ENCODE results near the gene PLAAT4. TPM values are rescaled to one million over a fixed set of nuclear protein-coding genes. Genes with fewer than 3 reads are reported as not detected.
A peak's percentile ranks its signal among the peaks of the same experiment; 100 is the strongest.
"Not testable (repeated sequence)": the region's sequence is repeated elsewhere in the genome, so short reads cannot be mapped to it uniquely, and the experiment has no call there.

The PLAAT4 gene
- total RNA-seq, 1 donor from 2014 or later: 5.5 TPM

DNA sequence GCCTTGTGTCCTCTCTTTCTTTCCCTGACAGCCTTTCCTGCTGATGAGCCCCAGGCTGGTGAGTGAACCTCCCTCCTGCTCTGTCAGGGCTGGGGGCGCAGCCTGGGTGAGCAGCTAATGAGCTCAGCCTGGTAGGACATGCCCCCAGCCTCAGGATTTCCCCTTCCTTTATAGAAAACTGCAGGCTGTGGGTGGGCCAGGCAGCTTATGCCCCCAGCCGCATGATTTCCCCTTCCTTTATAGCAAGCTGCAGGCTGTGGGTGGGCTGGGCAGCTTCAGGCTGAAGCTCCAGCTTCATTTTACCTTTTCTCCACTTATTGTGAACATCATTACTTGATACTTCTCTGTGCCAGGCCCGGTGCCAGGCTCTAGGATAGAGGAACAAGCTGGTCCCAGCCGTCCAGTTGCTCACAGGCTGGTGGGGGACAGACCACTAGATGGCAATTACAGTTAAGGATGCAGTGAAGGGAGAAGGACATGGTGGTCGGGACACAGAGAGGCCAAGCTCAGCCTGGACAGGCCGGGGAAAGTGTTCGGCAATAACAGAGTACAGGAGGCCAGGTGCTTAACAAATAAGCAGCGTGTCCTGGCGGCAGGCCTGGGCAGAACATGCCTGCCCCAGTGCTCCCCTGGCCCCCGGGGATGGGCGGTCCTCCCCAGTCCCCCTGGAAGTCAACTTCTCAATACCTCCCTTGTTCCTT is 25.4 kb upstream of the PLAAT4 start:
- ATAC-seq: no peak

DNA sequence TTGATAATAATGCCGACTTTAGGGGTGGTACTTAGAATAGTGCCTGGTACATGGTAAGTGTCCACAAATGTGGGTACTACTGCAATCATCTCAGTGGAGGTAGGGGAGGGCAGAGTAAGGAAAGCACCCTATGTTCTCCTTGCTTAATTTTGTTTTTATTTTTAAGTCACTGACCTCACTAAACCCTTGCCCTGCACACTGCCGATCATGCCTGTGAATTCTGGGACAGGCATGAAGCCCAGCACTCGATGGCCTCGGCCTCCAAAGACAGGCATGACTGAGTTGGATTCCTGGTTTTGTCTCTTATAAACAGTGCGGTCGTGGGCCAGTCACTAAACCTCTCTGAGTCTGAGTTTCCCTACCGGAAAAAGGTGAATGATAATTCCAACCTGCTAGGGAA is 23.8 kb upstream of the PLAAT4 start:
- ATAC-seq: no peak

GRCh38 chr11:63516109-63516508 is 20.5 kb upstream of the PLAAT4 start:
- ATAC-seq: no peak

DNA sequence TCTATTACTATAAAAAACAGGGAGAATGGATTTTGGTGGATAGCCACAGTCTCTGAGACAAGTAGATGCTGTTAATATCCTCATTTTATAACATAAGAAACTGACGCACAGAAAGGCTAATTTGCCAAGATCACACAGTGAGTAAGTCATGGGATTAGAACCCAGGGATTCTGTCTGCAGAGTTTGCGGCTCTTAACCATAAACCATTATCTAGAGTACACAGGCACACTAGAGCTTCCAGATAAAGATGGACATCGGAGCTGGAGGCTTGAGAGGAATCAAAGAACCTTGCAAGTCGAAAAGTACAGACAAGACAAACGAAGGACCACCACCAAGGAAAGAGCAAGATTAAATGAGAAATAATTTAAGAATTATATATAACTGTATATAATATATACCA is 19.5 kb upstream of the PLAAT4 start:
- no peak for ATAC-seq

- ATAC-seq: no peak
Measured at GRCh38 chr11:63518548-63518947, 18.1 kb upstream of the PLAAT4 start.

GRCh38 chr11:63520606-63521170 is 15.9 kb upstream of the PLAAT4 start:
- no peak for ATAC-seq

DNA sequence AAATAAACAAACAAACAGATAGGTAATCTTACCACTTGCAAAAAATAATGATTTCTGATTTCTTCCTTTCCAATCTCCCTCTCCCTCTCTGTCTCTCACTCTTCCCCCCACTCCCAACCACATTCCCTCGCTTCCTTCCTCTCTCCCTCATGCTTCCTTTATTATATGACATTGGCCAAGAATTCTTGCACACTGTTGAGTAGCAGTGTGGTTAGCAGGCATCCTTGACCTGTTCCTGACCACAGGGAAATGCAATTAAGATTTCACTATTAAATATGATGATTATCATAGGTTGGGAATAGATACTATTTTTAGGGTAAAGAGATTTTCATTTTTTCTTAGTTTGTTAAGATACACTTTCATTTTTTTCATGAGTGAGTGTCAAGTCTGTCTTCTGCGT is 14.7 kb upstream of the PLAAT4 start:
- ATAC-seq: no peak

- no peak for ATAC-seq
Measured at GRCh38 chr11:63523151-63523550, 13.5 kb upstream of the PLAAT4 start.

DNA sequence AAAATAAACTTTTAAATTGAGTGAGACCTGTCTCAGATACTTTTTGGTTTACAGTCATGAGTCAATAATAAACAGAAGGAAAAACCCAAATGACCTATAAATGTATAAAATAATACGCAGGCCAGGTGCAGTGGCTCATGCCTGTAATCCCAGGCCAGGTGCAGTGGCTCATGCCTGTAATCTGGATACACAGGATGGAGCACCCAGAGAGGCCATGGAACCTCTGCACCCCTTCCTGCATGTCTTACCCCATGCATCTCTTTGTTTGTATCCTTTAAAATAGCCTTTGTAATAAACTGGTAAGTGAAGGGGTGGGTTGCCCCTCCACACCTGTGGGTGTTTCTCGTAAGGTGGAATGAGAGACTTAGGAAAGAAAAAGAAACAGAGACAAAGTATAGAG is 8.9 kb upstream of the PLAAT4 start:
- ATAC-seq: no peak

- ATAC-seq: not testable (repeated sequence)
Measured at GRCh38 chr11:63528156-63528555, 8.5 kb upstream of the PLAAT4 start.

DNA sequence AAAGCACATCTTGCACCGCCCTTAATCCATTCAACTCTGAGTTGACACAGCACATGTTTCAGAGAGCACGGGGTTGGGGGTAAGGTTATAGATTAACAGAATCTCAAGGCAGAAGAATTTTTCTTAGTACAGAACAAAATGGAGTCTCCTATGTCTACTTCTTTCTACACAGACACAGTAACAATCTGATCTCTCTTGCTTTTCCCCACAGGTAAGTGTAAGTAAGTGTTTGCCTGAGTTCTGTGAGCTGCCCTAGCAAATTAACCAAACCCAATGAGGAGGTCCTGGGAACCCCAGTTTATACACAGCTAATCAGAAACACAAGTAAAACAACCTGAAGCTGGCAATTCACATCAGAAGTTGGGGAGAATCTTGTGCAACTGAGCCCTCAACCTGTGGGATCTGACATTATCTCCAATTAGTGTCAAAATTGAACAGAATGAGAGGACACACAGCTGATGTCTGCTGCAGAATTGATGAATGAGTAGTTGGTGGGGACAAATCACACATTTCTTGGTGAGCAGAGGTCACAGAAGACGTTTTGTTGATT is 7.8 kb upstream of the PLAAT4 start:
- ATAC-seq: not testable (repeated sequence)

DNA sequence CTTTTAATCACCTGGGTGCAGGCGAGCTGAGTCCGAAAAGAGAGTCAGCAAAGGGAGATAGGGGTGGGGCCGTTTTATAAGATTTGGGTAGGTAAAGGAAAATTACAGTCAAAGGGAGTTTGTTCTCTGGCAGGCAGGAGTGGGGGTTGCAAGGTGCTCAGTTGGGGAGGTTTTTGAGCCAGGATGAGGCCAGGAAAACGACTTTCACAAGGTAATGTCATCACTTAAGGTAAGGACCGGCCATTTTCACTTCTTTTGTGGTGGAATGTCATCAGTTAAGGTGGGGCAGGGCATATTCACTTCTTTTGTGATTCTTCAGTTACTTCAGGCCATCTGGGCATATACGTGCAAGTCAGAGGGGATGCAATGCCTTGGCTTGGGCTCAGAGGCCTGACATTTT is 7.2 kb upstream of the PLAAT4 start:
- not testable (repeated sequence) for ATAC-seq

DNA sequence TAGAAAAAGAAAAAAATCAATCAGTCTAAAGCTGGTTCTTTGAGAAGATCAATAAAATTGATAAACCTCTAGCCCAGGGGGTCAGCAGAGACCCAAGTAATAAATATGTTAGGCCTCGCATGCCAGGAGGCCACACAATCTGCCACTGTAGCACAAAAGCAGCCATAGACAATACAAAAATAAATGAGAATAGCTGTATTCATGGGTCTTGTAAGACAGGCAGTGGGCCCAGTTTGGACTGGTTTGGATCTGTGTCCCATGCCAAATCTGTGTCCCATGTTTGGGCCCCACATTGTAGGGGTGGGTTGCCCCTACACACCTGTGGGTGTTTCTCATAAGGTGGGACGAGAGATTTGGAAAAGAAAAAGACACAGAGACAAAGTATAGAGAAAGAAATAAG is 6.6 kb upstream of the PLAAT4 start:
- no peak for ATAC-seq

GRCh38 chr11:63531074-63531792 is 5.4 kb upstream of the PLAAT4 start:
- peak; percentile 94 for ATAC-seq

- no peak for ATAC-seq
Measured at GRCh38 chr11:63532117-63532516, 4.5 kb upstream of the PLAAT4 start.

GRCh38 chr11:63532799-63533475 is 3.7 kb upstream of the PLAAT4 start:
- ATAC-seq: no peak

GRCh38 chr11:63534076-63534475 is 2.5 kb upstream of the PLAAT4 start:
- no peak for ATAC-seq

- ATAC-seq: no peak
Measured at GRCh38 chr11:63534895-63535461, 1.6 kb upstream of the PLAAT4 start.

GRCh38 chr11:63535734-63536133 is 874 bp upstream of the PLAAT4 start:
- ATAC-seq: no peak

GRCh38 chr11:63537293-63538101 is 889 bp downstream of the PLAAT4 start:
- peak; percentile 54 for ATAC-seq

DNA sequence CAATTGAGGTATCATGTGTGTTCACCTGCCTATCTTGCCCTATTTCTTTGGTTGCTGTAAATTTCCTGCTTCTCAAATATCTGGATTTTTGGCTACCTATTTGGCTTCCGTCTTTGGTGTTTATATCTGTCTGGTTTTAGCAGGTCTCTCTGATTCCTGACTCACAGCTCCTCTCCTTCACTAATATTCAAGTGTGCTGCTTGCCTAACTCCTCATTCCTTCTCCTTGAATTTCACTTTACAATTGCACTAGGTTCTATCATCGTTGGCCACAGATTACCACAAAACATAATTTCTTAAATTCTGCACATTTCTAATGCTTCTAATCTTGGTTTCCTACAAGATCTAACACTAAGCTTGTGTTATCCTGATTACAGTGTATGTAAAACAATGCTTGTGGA is 5.9 kb downstream of the PLAAT4 start:
- ATAC-seq: not testable (repeated sequence)

- ATAC-seq: no peak
Measured at GRCh38 chr11:63543711-63544110, 7.1 kb downstream of the PLAAT4 start.

All from esophagus mucosa (tissue), 1 donor.